Neural cell (in vitro differentiated cells): ENCODE data around the gene SEPTIN8. TPM values are rescaled to one million over a fixed set of nuclear protein-coding genes. Genes with fewer than 3 reads are reported as not detected.

ENCODE experiments used
- H2AFZ ChIP-seq: fragments of 200-600, 300-800 bp; sonication (generic), shearing (Covaris generic); 2 replicates; pipeline ENCODE4 v1.6.0; 2014; ENCODE audit warnings: low read depth, mild to moderate bottlenecking, antibody characterized with exemption, low read length, moderate library complexity
- H3F3A ChIP-seq: fragments of 200-600 bp; shearing (Covaris generic); 2 replicates; pipeline ENCODE4 v1.6.1; 2016; ENCODE audit warnings: mild to moderate bottlenecking, moderate library complexity, mixed read lengths, antibody characterized with exemption, low read length; ENCODE audit not compliant: insufficient read depth, poor library complexity, severe bottlenecking
- H3K27ac ChIP-seq: fragments of 200-600, 300-800 bp; sonication (generic), shearing (Covaris generic); 2 replicates; pipeline ENCODE4 v1.5.1; 2014; ENCODE audit warnings: mild to moderate bottlenecking, low read length, moderate library complexity
- H3K27me3 ChIP-seq: fragments of 300-800, 200-600 bp; sonication (generic), shearing (Covaris generic); 2 replicates; pipeline ENCODE4 v1.6.0; 2014; ENCODE audit warnings: mild to moderate bottlenecking, low read depth, low read length, moderate library complexity; ENCODE audit not compliant: insufficient read depth
- H3K36me3 ChIP-seq: fragments of 300-800, 200-600 bp; sonication (generic), shearing (Covaris generic); 2 replicates; pipeline ENCODE4 v1.5.1; 2014; ENCODE audit warnings: mild to moderate bottlenecking, antibody characterized with exemption, low read length, moderate library complexity; ENCODE audit not compliant: insufficient read depth
- H3K4me2 ChIP-seq: fragments of 300-800, 200-600 bp; sonication (generic), shearing (Covaris generic); 2 replicates; pipeline ENCODE4 v1.6.0; 2014; ENCODE audit warnings: mild to moderate bottlenecking, low read length
- H3K4me3 ChIP-seq: fragments of 300-800, 200-600 bp; sonication (generic), shearing (Covaris generic); 2 replicates; pipeline ENCODE4 v1.5.1; 2014; ENCODE audit warnings: mild to moderate bottlenecking, low read length, moderate library complexity
- H3K79me2 ChIP-seq: fragments of 200-600 bp; shearing (Covaris generic); replicated peaks from 2 replicates; pipeline ENCODE4 v1.6.0; 2014; ENCODE audit warnings: mild to moderate bottlenecking, low read length, moderate library complexity; ENCODE audit not compliant: insufficient read depth
- H3K9ac ChIP-seq: fragments of 300-800, 200-600 bp; sonication (generic), shearing (Covaris generic); 2 replicates; pipeline ENCODE4 v1.6.1; 2016; ENCODE audit warnings: mild to moderate bottlenecking, low read length, mixed read lengths
- H3K9me2 ChIP-seq: fragments of 200-600 bp; shearing (Covaris generic); 2 replicates; pipeline ENCODE4 v1.6.1; 2016; ENCODE audit warnings: mild to moderate bottlenecking, low read length, mixed read lengths; ENCODE audit not compliant: insufficient read depth
- H3K9me3 ChIP-seq: fragments of 200-600, 300-800 bp; sonication (generic), shearing (Covaris generic); 2 replicates; pipeline ENCODE4 v1.6.1; 2016; ENCODE audit warnings: mild to moderate bottlenecking, mixed run types, low read length, moderate library complexity, mixed read lengths
- H4K20me1 ChIP-seq: fragments of 200-600 bp; shearing (Covaris generic); 2 replicates; pipeline ENCODE4 v1.6.1; 2016; ENCODE audit warnings: mild to moderate bottlenecking, mixed run types; ENCODE audit not compliant: insufficient read depth
- EZH2 ChIP-seq: fragments of 200-600, 300-800 bp; shearing (Covaris generic), sonication (generic); IDR thresholded peaks from 2 replicates; pipeline ENCODE4 v1.6.1; 2014; ENCODE audit warnings: antibody characterized with exemption, low read length, borderline replicate concordance, mild to moderate bottlenecking; ENCODE audit not compliant: insufficient read depth, poor library complexity, severe bottlenecking
- MXI1 ChIP-seq: fragments of 450-650 bp; conservative IDR thresholded peaks from 2 replicates; pipeline ENCODE4 v1.6.1; 2014; ENCODE audit warnings: antibody characterized with exemption, mild to moderate bottlenecking; ENCODE audit not compliant: poor library complexity, severe bottlenecking
- RAD21 ChIP-seq: fragments of 450-650 bp; conservative IDR thresholded peaks from 2 replicates; pipeline ENCODE4 v1.6.1; 2014; ENCODE audit warnings: antibody characterized with exemption, mild to moderate bottlenecking, moderate library complexity
- SMC3 ChIP-seq: fragments of 450-650 bp; conservative IDR thresholded peaks from 2 replicates; pipeline ENCODE4 v1.6.1; 2014; ENCODE audit warnings: antibody characterized with exemption, mild to moderate bottlenecking, moderate library complexity; ENCODE audit not compliant: poor library complexity
- TAF1 ChIP-seq: IDR thresholded peaks from 2 replicates; pipeline ENCODE4 v1.6.1; 2012; ENCODE audit warnings: low read depth
- polyA plus RNA-seq: library from polyadenylated mRNA; depleted of rRNA; stranded (reverse); fragments of >200 nt; gene quantifications from 2 replicates; pipeline ENCODE4 v1.2.3, GENCODE V29; 2014
- TF ChIP-seq, protein P1 (sequence below): IDR thresholded peaks from 2 replicates; pipeline ENCODE4 v1.6.1; 2012; ENCODE audit warnings: borderline replicate concordance
- TF ChIP-seq, protein P2 (sequence below): fragments of 450-650 bp; IDR thresholded peaks from 2 replicates; pipeline ENCODE4 v1.5.1; 2014; ENCODE audit warnings: antibody characterized with exemption, mild to moderate bottlenecking, moderate library complexity; ENCODE audit not compliant: poor library complexity, severe bottlenecking

Gene SEPTIN8
- polyA plus RNA-seq, 1 donor from 2014 or later = 37.7 TPM

DNA sequence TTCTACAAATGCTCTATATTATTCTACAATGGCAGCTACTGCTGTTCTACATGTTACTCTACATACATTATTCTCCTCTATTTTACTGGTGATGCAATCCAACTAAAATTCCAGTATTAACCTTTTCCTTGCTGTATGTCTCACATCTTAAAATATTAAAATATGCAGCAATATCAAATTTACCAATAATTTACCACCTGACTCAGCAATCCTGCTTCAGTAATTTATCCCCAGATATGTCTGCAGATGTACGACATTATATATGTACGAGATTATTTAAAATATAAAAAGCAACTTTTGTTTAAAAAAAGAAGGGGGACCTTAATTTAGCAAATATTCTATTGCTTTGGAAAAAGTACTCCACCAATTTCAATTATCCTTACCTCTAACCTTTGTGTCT lies 51.3 kb downstream of the SEPTIN8 start:
- Histone ChIP-seq H4K20me1 (no peaks in the 10 kb centered on the region), H3K36me3 (no peaks in the 10 kb centered on the region), H3K4me2 (no peak overlapping the region), H3K27ac (no peak overlapping the region), H3K9me3 (no peaks in the 10 kb centered on the region), H3K79me2 (peaks cover 17% of the 10 kb centered on the region), H3K4me3 (no peak overlapping the region), H3K9me2 (no peaks in the 10 kb centered on the region), H3K9ac (no peak overlapping the region), H2AFZ (no peak overlapping the region), H3F3A (no peaks in the 10 kb centered on the region), H3K27me3 (no peaks in the 10 kb centered on the region)
- TF ChIP-seq, protein P1, sequence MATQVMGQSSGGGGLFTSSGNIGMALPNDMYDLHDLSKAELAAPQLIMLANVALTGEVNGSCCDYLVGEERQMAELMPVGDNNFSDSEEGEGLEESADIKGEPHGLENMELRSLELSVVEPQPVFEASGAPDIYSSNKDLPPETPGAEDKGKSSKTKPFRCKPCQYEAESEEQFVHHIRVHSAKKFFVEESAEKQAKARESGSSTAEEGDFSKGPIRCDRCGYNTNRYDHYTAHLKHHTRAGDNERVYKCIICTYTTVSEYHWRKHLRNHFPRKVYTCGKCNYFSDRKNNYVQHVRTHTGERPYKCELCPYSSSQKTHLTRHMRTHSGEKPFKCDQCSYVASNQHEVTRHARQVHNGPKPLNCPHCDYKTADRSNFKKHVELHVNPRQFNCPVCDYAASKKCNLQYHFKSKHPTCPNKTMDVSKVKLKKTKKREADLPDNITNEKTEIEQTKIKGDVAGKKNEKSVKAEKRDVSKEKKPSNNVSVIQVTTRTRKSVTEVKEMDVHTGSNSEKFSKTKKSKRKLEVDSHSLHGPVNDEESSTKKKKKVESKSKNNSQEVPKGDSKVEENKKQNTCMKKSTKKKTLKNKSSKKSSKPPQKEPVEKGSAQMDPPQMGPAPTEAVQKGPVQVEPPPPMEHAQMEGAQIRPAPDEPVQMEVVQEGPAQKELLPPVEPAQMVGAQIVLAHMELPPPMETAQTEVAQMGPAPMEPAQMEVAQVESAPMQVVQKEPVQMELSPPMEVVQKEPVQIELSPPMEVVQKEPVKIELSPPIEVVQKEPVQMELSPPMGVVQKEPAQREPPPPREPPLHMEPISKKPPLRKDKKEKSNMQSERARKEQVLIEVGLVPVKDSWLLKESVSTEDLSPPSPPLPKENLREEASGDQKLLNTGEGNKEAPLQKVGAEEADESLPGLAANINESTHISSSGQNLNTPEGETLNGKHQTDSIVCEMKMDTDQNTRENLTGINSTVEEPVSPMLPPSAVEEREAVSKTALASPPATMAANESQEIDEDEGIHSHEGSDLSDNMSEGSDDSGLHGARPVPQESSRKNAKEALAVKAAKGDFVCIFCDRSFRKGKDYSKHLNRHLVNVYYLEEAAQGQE = no peak
- TF ChIP-seq SMC3 = no peak
- no peak for TF ChIP-seq TAF1

DNA sequence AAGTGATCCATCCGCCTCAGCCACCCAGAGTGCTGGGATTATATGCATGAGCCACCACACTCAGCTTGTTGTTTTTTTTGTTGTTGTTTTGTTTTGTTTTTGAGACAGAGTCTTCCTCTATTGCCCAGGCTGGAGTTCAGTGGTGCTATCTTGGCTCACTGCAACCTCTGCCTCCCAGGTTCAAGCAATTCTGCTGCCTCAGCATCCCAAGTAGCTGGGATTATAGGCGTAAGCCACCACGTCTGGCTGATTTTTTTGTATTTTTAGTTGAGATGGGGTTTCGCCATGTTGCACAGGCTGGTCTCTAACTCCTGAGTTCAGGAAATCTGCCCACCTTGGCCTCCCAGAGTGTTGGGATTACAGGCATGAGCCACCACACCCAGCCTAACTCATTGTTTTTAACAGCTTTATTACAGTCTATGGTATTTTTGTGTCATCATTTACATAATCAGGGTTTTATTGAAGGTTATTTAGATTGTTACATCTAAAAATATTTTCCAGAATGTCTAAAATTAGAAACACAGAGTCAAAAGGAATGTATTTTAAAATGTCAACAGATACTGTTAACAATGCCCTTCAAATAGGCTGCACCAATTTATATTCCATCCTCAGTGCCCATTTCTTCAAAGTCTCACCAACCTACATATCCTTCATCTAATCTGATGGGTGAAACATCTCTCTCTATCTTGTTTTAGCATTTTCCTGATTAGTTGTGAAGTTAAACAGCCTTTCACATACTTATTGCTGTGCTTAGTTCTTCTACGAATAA lies 58.3 kb downstream of the SEPTIN8 start:
- Histone ChIP-seq H4K20me1 (no peaks in the 10 kb centered on the region), H3K9ac (no peak overlapping the region), H3K9me3 (no peaks in the 10 kb centered on the region), H3K4me3 (no peak overlapping the region), H3K27me3 (no peaks in the 10 kb centered on the region), H3K79me2 (peaks cover 4% of the 10 kb centered on the region), H2AFZ (no peak overlapping the region), H3K27ac (no peak overlapping the region), H3K9me2 (no peaks in the 10 kb centered on the region), H3F3A (no peaks in the 10 kb centered on the region), H3K4me2 (no peak overlapping the region), H3K36me3 (peaks cover 10% of the 10 kb centered on the region)
- TF ChIP-seq RAD21 = no peak

DNA sequence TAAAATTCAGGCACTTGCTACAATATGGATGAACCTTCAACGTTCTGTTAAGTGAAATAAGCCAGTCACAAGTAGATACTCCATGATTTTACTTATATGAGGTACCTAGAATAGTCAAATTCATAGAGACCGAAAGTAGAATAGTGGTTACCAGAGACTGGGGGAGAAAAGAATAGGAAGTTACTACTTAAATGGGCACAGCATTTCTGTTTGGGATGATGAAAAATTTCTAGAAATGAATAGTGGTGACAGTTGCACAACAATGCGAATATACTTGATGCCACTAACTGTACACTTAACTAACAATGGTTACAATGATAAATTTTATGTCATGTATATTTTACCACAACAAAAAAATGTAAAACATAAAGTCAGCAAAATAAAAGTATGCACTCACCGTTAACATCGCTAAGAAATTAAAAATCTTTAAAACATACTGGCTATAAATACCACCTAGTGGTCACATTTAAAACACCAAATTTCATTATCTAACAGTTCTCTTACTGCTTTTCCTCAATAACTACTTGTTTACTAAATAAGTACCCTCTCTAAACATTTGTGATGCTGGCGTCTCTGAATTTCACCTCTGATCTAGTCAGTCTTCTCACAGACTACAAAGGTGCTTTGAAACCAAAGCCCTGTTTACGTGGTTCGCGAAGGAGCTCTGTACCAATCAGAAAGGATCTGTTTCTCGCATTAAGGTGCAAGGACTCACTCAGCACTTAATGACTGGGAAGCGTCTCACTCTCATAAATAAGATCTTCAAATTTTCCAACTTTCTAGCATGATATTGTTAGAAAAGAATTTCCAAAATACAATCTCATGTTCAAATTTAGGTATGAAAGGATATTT lies 62.4 kb downstream of the SEPTIN8 start:
- H3K27ac ChIP-seq = no peak overlapping the region
- H3K27me3 ChIP-seq = no peaks in the 10 kb centered on the region
- no peaks in the 10 kb centered on the region for H3K9me2 ChIP-seq
- no peaks in the 10 kb centered on the region for H3F3A ChIP-seq
- no peaks in the 10 kb centered on the region for H4K20me1 ChIP-seq
- TF ChIP-seq, protein P2, sequence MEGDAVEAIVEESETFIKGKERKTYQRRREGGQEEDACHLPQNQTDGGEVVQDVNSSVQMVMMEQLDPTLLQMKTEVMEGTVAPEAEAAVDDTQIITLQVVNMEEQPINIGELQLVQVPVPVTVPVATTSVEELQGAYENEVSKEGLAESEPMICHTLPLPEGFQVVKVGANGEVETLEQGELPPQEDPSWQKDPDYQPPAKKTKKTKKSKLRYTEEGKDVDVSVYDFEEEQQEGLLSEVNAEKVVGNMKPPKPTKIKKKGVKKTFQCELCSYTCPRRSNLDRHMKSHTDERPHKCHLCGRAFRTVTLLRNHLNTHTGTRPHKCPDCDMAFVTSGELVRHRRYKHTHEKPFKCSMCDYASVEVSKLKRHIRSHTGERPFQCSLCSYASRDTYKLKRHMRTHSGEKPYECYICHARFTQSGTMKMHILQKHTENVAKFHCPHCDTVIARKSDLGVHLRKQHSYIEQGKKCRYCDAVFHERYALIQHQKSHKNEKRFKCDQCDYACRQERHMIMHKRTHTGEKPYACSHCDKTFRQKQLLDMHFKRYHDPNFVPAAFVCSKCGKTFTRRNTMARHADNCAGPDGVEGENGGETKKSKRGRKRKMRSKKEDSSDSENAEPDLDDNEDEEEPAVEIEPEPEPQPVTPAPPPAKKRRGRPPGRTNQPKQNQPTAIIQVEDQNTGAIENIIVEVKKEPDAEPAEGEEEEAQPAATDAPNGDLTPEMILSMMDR = peak; percentile 32
- TF ChIP-seq EZH2 (no peak), MXI1 (no peak), SMC3 (no peak)
- peaks cover 16% of the 10 kb centered on the region for H3K36me3 ChIP-seq
- H3K79me2 ChIP-seq = no peaks in the 10 kb centered on the region
- H2AFZ ChIP-seq = no peak overlapping the region
- no peaks in the 10 kb centered on the region for H3K9me3 ChIP-seq
- no peak overlapping the region for H3K9ac ChIP-seq
- H3K4me3 ChIP-seq = no peak overlapping the region
- H3K4me2 ChIP-seq = no peak overlapping the region
